Esophagus muscularis mucosa (tissue), 4 donors: ENCODE measurements around the gene GALK2. TPM values are rescaled to one million over a fixed set of nuclear protein-coding genes. Genes with fewer than 3 reads are reported as not detected.
"Not testable (repeated sequence)": the region's sequence is repeated elsewhere in the genome, so short reads cannot be mapped to it uniquely, and the experiment has no call there.

Experiments
- DNase-seq: peaks from one replicate; pipeline ENCODE4 v3.0.0-alpha.2; 2017; ENCODE audit errors: extremely low spot score
- H3K27ac ChIP-seq, 4 donors: fragments of 200-600 bp; sonication (generic); replicated peaks in 1 of 4; 1 replicate in 3 of 4; 2 replicates in 1 of 4; pipeline ENCODE4 v1.5.1; 2016 to 2019; ENCODE audit warnings: mild to moderate bottlenecking in 1 of 4
- H3K27me3 ChIP-seq, 4 donors: fragments of 200-600 bp; sonication (generic); one replicate each; pipeline versions ENCODE4 v1.5.1 to v1.6.0; 2016 to 2019
- H3K36me3 ChIP-seq, 4 donors: fragments of 200-600 bp; sonication (generic); one replicate each; pipeline ENCODE4 v1.5.1; 2016 to 2019
- H3K4me1 ChIP-seq, 4 donors: fragments of 200-600 bp; sonication (generic); one replicate each; pipeline ENCODE4 v1.5.1; 2016 to 2019
- H3K4me3 ChIP-seq, 4 donors: fragments of 200-600 bp; sonication (generic); 1 replicate in 2 of 4; 2 replicates in 2 of 4; pipeline ENCODE4 v1.5.1; 2016 to 2019; ENCODE audit warnings: mild to moderate bottlenecking in 4 of 4, moderate library complexity in 1 of 4
- H3K9me3 ChIP-seq, 4 donors: fragments of 200-600 bp; sonication (generic); 1 replicate in 3 of 4; 2 replicates in 1 of 4; pipeline ENCODE4 v1.5.1; 2016 to 2019
- CTCF ChIP-seq, 3 experiments: fragments of 200-600 bp in 2 of 3; fragments of 450-650 bp in 1 of 3; sonication (generic) in 2 of 3; IDR thresholded peaks; one replicate each; pipeline ENCODE4 v1.5.1; 2017 to 2019; ENCODE audit warnings: antibody characterized with exemption in 3 of 3, mild to moderate bottlenecking in 2 of 3, moderate library complexity in 1 of 3
- EP300 ChIP-seq: sonication (generic); formaldehyde crosslinking; IDR thresholded peaks from one replicate; pipeline ENCODE4 v1.6.1; 2017; ENCODE audit warnings: antibody characterized with exemption
- POLR2A ChIP-seq: fragments of 450-650 bp; IDR thresholded peaks from one replicate; pipeline ENCODE4 v1.6.1; 2017; ENCODE audit warnings: antibody characterized with exemption, moderate library complexity, mild to moderate bottlenecking, low read depth
- POLR2AphosphoS5 ChIP-seq, 2 donors: sonication (generic); formaldehyde crosslinking; IDR thresholded peaks; one replicate each; pipeline ENCODE4 v1.6.1; 2017; ENCODE audit warnings: antibody characterized with exemption in 2 of 2
- WGBS: methylation state at CpG from one replicate; pipeline ENCODE4 v1.1.5; 2018; 5-methylcytosine and 5-hydroxymethylcytosine counted together
- intact Hi-C: fragments of 100-400 bp; cut with DNase I; formaldehyde crosslinking; loops from one replicate; pipeline ENCODE4 v1.15.1; 2023
- total RNA-seq, 4 donors: library from RNA; depleted of rRNA; stranded (reverse); fragments of >200 nt; gene quantifications; one replicate each; pipeline versions ENCODE4 v1.1.0 to v1.2.1, GENCODE V29; 2016

The GALK2 gene
- total RNA-seq, 4 donors from 2014 or later: 34.5 to 50.3 (median 41.5) TPM

GRCh38 chr15:49200347-49200746 is 30.3 kb downstream of the GALK2 start:
- H3K36me3 ChIP-seq: peaks cover 0 to 22% (median 12%) of the 10 kb centered on the region in 4 donors
- H3K4me1 ChIP-seq: peaks cover 7 to 19% (median 15%) of the 10 kb centered on the region in 4 donors
- intact Hi-C loops: no loop called here
- H3K4me3 ChIP-seq: no peak overlapping the region
- no peaks in the 10 kb centered on the region for H3K27me3 ChIP-seq
- WGBS: 92% methylated on average over 3 of the region's 3 CpGs
- no peaks in the 10 kb centered on the region for H3K9me3 ChIP-seq
- H3K27ac ChIP-seq: no peak overlapping the region
- no peak for DNase-seq
- TF ChIP-seq POLR2AphosphoS5 (IDR thresholded peaks at IDR 0.05): no peak

GRCh38 chr15:49208102-49208501 is 38.1 kb downstream of the GALK2 start:
- intact Hi-C loops, H3K4me1 ChIP-seq, DNase-seq: not testable (repeated sequence)

GRCh38 chr15:49212897-49213296 is 42.9 kb downstream of the GALK2 start:
- Histone ChIP-seq H3K27me3 (no peaks in the 10 kb centered on the region), H3K36me3 (peaks cover 0 to 9% (median 0%) of the 10 kb centered on the region in 4 donors), H3K4me3 (no peak overlapping the region), H3K9me3 (peaks cover 0 to 8% (median 0%) of the 10 kb centered on the region in 4 donors), H3K4me1 (peaks cover 0 to 7% (median 2%) of the 10 kb centered on the region in 4 donors), H3K27ac (no peak overlapping the region)
- 100% methylated on average over 1 of the region's 1 CpG for WGBS
- TF ChIP-seq EP300 (no peak), POLR2AphosphoS5 (IDR thresholded peaks at IDR 0.05) (no peak), POLR2A (no peak), CTCF (IDR thresholded peaks at IDR 0.05) (no peak)
- no peak for DNase-seq
- intact Hi-C loops: no loop called here

More at GRCh38 chr15:49208102-49208501, 38.1 kb downstream of the GALK2 start:
- not testable (repeated sequence) for H3K4me3 ChIP-seq, H3K36me3 ChIP-seq, H3K27ac ChIP-seq, H3K27me3 ChIP-seq
- peaks cover 0 to 10% (median 0%) of the 10 kb centered on the region in 4 donors for H3K9me3 ChIP-seq

GRCh38 chr15:49215768-49216739 is 46.0 kb downstream of the GALK2 start:
- WGBS: 93% methylated on average over 4 of the region's 7 CpGs
- TF ChIP-seq EP300: no peak
- intact Hi-C loops: no loop called here

DNA sequence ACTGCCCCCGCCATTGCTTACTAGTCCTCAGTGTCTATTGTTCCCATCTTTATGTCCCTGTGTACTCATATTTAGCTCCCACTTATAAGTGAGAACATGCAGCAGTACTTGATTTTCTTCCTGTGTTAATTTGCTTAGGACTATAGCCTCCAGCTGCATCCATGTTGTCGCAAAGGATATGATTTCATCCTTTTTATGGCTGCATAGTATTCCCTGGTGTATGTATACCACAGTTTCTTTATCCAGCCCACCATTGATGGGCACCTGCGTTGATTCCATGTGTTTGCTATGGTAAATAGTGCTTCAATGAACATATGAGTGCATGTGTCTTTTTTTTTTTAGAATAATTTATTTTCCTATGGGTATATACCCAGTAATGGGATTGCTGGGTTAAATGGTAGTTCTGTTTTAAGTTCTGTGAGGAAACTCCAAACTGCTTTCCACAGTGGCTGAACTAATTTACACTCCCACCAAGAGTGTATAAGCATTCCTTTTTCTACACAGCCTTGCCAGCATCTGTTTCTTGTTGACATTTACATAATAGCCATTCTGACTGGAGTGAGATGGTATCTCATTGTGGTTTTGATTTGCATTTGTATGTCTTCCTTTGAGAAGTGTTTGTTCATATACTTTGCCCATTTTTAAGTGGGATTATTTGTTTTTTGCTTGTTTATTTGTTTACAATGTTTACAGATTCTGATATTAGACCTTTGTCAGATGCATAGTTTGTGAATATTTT is 53.7 kb downstream of the GALK2 start:
- peaks cover 0 to 22% (median 8%) of the 10 kb centered on the region in 4 donors for H3K36me3 ChIP-seq
- no peak overlapping the region for H3K27ac ChIP-seq
- no peak overlapping the region for H3K4me3 ChIP-seq
- peaks cover 0 to 18% (median 8%) of the 10 kb centered on the region in 4 donors for H3K9me3 ChIP-seq
- no peak for DNase-seq
- TF ChIP-seq EP300 (no peak), POLR2A (no peak), POLR2AphosphoS5 (IDR thresholded peaks at IDR 0.05) (no peak), CTCF (IDR thresholded peaks at IDR 0.05) (no peak)
- peaks cover 0 to 3% (median 0%) of the 10 kb centered on the region in 4 donors for H3K4me1 ChIP-seq
- intact Hi-C loops: no loop called here
- WGBS: 63% methylated on average over 3 of the region's 3 CpGs
- H3K27me3 ChIP-seq: no peaks in the 10 kb centered on the region

More at GRCh38 chr15:49215768-49216739, 46.0 kb downstream of the GALK2 start:
- H3K4me3 ChIP-seq: no peak overlapping the region
- no peak for DNase-seq
- H3K36me3 ChIP-seq: peaks cover 0 to 23% (median 9%) of the 10 kb centered on the region in 4 donors
- H3K9me3 ChIP-seq: peaks cover 0 to 2% (median 0%) of the 10 kb centered on the region in 4 donors
- H3K4me1 ChIP-seq: peaks cover 0 to 7% (median 2%) of the 10 kb centered on the region in 4 donors
- H3K27ac ChIP-seq: no peak overlapping the region
- no peaks in the 10 kb centered on the region for H3K27me3 ChIP-seq
